HG03139 (cell line): ENCODE results near the gene OPRM1.
"Not testable (repeated sequence)": the region's sequence is repeated elsewhere in the genome, so short reads cannot be mapped to it uniquely, and the experiment has no call there.

ENCODE experiments used
- ATAC-seq: cut with Tn5 transposase; IDR thresholded peaks from one replicate; pipeline ENCODE4 v1.9.1; 2021; ENCODE audit not compliant: unreplicated experiment

The OPRM1 gene

DNA sequence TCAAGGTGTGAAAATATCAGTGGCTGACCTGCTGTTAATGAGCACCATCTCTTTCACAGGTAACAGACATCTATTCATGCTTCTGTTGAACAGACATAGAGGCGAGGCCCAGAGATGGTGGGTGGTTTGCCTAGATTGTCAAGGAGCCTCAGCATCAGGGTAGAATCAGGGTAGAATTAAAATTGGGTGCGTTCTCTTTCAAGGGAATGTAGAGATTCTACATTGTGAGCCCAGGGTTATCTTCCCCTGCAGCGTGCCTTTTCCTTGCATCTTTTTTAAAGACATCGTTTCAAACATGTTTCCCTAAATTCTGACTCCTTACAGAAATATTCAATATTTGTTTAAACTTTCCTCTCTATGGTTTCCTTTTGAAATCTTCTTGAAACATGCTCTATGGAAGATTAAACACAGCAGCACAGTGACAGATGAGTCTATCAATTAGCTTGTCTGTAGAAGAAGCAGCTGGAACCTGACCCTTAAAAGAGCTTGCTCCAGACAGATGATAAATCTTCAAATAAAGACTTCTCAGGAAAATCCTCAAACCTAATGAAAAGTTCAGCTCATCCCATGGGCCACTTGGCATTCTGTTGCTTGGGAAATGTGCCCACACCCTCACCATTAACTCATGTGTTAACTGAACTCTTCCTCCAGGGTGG is 197.7 kb downstream of the OPRM1 start:
- ATAC-seq, result no peak

DNA sequence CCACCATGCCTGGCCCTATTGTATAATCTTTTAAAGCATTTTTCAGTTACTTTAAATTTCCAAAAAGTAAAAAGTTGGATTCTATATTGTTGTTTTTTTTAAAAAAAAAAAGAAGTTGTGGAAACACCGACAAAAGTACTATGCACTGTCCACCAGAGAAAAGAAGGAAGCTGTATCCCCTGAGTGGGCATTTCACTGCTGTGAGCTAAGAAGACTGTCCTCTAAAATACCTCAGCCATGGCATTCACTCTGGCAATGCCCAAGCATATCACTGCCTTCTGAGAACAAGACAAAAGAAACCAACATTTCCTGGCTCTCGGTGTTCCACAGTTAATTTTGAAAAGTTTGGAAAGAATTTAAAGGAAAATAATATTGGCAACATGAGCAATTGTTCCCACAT is 199.8 kb downstream of the OPRM1 start:
- ATAC-seq, result no peak

DNA sequence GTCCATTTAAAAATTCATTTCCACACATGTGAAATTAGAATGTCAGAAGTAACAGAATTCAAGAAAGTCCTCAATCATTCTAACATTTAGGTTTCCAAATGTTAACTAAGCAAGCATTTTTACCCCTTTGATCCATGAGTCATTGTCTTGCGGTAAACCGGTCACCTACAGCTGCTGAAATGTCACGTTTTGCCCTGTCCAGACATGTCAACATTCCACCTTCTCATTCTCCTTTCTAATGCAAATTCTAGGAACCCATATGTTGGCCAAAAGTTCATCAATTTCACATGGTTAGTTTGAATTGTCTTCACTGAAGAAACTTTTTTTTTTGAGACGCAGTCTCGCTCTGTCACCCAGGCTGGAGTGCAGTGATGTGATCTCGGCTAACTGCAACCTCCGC is 200.4 kb downstream of the OPRM1 start:
- ATAC-seq, result no peak

DNA sequence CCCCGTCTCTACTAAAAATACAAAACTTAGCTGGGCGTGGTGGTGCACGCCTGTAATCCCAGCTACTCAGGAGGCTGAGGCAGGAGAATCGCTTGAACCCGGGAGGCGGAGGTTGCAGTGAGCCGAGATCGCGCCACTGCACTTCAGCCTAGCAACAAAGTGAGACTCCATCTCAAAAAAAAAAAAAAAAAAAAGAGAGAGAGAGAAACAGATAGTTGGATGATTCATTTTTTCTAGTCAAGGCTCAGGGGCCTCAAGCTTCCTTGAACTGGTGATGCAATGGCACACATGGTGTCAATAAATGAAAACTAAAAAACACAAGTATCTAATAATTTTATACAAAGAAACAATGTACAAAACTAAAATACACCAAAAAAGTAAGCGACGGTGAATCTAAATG is 202.0 kb downstream of the OPRM1 start:
- ATAC-seq, result not testable (repeated sequence)

DNA sequence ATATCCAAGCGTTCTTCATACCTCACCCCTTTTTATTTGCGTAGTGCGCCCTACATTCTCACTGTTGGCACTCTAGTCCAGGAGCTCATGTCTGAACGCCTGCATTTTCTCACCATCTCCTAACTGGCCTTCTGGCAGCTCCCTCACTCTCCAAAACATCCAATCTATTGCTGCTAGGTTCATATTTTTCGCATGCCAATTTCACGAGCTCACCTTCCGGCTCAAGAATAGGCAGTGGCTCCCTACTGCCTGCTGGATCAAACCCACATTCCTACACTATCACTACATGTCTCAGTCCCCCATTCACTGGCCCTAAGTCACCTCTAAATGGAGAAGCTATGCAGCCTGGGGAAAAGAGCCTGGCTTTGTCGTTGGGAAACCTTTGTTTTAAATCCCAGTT is 202.5 kb downstream of the OPRM1 start:
- no peak for ATAC-seq

DNA sequence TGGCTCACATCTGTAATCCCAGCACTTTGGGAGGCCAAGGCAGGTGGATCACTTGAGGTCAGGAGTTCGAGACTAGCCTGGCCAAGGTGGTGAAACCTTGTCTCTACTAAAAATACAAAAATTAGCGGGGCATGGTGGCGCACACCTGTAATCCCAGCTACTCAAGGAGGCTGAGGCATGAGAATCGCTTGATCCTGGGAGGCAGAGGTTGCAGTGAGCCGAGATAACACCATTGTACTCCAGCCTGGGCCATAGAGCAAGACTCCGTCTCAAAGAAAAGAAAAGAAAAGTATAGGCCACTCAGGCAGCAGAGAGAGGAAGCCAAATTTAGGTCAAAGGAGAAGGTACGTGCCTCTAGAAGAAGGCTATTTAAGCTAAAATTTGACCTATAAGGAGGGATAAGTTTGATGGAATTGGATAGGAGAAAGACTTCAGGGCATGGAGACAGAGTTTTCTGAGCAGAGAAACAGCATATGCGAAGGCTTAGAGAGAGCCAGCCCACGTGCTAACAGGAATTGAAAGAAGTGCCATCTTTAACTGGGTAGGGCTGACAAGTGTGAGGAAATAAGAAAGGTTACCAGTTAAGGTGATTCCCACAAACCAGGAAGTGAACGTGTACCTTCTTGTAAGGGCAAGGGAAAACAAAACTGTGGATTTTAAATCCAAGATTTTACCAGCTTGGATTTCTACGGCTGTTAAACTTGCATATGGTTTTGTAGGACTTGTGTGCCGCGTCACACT is 203.7 kb downstream of the OPRM1 start:
- ATAC-seq, result no peak

DNA sequence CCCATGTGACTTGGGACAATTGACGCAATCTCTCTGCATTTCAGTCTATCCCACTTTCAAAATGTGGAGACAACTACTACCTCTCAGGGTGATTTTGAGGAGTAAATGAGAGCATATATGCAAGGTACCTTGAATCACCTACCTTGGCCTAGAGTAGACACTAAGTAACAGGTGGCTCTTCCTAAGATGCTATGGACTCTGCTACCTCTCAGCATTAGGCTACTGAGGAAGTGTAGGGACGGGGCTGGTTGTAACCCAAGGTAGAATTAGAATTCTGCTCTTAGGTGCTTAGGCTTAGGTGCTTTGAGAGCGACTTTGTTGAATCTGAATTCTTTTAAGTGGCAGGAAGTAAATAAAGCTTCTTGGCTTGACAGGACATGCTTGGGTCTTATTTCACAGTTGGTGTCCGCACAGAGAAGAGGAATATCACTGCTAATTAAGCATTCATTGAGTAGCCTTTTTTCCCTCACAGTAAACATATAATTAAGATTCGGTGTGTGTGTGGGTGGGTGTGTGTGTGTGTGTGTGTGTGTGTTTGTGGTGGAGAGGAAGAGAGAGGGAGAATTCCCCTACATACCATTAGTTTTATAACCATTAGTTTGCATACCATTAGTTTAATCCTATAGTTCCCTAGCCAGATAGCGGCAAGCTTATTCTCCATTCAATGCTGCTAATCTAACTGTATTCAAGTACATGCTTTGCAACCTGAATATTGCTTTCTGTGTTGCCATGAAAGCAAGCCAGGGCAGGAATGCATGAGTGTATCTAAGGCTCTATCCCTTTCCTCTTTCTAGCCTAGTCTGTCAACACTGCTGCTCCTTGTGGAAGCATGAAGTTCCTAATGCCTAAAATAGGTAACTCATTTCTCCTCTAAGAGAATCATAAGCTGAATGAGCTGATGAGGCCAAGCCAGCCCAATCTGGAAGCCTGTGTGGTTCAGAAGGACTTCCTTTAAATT is 205.0 kb downstream of the OPRM1 start:
- ATAC-seq, result no peak

DNA sequence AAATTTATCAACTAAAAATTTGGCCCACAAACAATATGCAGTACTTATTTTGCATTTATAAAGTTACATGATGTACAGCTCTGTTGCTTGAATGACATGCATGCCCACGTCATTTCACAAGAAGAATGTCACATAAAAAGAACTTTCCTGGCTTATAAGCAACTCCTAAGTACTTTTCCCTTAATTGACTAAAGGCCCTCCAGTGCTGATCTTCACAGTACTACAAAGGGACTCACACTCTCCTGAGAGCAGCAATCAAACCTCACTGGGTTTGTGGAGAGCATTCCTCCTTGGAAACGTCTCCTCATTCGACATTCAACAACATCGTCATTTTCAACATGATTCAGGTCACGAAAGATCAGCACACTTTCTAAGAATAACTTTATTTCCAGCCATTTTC is 206.5 kb downstream of the OPRM1 start:
- no peak for ATAC-seq

DNA sequence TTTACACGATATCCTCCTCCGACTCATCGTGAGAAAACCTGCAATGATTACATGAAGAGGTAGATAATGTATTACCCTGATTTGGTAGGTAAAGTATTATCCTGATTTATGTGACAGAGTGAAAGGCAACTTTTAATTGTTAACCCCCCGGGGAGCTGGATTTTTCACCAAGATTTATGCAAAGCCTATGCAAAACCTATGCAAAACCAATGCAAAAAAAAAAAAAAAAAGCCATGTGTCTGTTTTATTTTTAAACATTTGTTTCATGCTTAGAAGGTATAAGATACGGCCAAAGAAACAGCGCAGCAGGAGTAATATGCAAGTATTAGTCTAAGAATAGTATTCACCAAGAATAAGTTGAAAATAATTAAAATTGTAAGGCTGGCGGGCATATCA is 207.7 kb downstream of the OPRM1 start:
- no peak for ATAC-seq

DNA sequence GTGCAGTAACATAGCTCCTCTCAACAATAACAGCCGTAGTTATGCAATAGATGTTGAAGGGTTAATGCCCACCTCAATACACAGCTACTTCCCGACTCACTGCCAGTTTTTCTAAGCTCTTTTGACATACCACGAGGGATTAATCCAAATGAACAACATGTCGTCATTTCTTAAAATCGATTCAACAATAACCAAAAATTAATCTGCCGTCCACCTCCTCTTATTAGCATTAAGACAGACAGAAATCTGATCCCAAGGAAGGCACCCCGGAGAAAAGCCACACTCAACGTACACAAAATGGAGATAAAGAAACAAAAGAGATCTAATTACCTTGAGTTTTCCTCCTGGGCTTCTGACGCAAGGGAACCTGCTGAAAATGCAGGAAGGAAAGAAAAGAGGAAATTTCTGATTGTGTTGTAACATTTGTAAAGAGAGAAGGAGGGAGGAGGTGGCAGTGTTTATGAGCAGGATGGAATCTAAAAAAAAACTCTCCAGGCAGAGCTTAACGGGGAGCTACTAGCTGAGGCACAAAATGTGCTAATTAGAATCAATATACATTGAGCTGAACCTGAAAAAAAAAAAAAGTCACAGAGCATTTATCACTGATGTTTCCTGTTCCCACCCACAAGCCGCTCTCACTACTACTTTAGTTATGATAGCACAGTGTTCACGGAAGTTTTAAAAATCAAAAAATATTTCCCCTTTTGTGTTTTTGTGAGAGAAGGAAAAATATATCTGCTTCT is 208.2 kb downstream of the OPRM1 start:
- peak; percentile 27 for ATAC-seq

DNA sequence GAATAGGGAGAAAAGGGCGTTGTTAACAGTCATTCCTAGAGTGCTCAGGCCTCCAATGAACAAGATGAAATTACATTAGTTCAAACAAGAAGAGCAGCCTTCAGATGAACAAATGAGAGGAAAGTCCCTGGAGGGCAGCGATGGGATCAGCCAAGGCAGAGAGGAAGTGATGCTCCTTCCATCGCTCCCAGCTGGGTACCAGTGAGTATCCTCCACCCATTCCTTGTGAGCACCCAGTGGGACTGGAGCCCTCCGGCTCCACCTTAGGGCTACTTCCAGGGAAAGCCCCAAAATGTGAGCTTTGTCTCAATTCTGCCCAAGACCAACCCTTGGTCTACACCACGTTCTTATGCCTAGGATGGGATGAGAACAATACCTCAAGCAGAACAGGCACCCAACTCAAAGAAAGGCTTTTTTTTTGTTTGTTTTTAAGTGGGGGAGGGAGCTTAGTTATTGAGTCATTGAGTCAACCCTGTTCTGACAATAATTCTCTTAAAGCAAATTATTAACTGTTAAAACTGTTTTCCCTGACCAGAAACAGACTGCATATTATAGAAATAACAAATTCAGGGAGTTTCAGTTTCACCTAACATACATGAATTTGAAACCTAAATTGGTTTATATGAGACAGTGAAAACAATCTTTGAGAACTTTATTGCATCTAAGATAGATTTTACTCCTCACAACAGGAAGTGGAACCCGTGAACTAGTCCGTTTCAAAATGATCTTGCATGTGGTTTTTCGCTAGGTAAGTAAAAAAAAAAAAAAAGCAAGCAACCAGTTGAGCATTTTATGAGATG is 210.7 kb downstream of the OPRM1 start:
- peak; percentile 59 for ATAC-seq

DNA sequence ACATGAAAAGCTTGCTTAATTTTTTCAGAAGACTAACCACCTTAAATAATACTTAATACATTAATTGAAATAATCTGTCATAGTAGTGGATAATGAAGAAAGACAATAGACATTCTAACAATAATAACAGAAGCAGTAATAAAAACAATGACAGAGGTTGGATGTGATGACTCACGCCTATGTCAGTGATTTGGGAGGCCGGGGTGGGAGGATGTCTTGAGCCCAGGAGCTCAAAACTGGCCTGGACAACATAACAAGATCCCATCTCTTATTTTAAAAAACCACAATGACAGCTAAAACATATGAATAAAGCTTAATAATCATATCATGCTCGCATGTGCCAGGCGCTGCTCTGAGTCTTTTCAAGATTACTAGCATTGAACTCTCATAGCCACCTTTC is 212.1 kb downstream of the OPRM1 start:
- ATAC-seq, result no peak

DNA sequence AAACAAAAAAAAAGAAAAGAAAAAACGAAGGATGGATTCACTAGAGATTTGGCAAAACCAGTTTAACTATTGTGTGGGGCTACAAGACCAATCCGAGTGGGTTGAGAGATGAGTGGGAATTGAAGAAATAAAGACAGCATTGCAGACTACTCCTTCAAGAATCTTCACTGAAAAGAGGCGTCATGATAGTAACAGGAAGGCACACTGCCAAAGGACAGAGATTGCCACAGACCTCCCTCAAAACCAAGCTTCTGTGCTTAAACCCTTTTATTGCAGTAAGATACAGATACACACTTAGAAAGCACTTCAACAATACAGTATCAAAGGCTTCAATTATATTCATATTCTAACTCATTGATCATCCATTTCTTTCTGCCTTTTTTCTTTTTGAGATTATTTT is 213.6 kb downstream of the OPRM1 start:
- ATAC-seq, result no peak

DNA sequence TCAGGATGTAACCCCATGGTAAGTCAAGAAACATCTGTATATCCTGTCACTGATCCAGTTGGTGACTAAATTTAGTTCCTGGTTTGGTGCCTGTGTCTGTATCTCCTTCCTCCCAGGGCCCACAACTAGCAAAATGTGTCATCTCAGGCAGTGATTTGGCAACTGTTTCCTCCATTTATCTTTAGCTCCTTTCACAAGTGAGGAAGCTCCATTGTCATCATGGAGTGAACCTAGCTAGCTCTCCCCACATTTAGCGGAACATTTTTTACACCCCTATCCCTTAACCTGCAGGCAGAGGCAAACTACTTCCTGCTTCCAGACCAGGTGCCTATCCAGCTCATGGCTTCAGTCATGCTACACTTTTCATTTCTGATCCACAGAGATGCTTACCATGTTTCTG is 218.0 kb downstream of the OPRM1 start:
- no peak for ATAC-seq

DNA sequence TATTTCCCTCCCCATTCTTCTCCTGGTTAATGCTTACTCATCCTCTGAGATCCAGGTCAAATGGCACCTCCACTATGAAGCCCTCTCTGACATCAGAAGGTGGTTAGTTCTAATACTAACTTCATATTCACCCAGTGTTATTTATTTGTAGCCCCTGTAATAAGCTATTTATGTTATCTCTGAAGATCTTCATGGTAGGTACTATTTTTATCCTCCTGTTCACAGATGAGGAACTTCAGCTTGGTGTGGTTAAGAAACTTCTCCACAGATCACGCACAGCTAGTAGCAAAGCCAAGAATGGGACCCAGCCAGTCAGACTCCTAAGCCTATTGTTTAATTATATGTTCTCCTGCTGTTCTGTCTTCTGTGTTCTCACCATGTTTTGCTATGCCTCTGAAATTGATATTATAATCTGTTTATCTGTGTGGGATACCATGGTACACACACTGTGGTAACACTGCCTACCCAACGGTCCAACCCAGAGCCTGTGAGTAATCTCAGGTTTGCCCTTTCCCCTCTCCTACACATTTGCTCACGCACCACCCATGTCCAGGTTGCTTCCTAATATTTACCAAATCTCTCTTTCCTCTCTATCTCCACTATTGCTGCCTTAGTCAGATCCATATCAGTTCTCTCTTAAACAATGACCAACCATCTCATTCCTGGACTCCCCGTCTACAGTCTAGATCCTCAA is 219.2 kb downstream of the OPRM1 start:
- peak; percentile 74 for ATAC-seq

DNA sequence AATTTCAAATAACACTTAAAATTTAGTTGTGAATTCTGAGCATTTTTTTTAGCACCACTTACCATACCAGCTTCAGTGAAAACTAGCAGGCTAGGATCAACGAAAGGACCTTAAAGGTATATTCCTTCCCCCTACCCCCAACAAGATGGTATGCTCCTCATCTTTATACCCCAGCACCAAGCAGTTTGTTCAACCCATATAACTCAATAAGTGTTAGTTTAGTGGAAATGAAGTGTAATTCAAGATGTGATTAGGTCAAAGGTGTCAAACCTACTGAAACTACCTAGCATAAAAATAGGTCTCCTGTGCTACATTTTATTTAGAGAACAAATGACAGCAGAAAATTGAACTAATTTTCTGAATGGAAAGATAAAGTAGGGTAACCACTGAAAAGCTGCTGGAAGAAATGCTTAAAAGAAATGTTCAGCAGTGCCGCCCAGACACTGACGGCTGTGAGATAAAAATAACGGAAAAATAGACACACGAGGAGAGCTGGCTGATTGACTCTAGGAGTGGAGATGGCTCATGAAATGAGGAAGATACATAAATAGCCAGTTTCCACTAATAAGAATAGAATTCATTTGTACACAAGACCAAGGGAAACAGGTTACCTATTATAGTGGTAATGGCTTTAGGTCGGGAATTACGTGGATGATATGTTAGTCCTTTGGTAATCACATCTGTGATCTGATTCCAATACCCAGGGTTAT is 222.8 kb downstream of the OPRM1 start:
- ATAC-seq, result no peak

DNA sequence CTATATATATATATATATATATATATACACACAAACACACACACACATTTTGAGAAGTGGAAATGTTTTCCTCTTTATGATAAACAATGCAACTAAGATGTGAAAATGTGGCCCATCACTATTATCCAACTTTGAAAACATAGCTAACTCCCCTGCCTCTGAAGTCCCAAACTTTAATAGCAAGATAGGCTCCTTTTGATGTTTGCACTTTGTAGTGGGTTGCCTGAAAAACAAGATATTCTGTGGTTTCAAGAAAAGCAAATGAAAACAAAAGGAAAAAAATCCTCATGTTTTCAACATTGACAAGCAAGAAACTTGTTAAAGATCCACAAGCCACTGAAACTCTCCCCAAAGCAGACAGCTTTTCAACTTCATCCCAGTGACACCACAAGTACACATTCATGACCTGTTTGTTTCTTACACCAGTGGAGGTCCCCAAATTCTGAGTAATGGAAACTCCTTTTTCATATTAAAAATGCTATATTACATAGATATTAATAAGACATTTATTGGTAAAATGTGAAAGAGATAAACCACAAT is 227.6 kb downstream of the OPRM1 start:
- ATAC-seq, result no peak

DNA sequence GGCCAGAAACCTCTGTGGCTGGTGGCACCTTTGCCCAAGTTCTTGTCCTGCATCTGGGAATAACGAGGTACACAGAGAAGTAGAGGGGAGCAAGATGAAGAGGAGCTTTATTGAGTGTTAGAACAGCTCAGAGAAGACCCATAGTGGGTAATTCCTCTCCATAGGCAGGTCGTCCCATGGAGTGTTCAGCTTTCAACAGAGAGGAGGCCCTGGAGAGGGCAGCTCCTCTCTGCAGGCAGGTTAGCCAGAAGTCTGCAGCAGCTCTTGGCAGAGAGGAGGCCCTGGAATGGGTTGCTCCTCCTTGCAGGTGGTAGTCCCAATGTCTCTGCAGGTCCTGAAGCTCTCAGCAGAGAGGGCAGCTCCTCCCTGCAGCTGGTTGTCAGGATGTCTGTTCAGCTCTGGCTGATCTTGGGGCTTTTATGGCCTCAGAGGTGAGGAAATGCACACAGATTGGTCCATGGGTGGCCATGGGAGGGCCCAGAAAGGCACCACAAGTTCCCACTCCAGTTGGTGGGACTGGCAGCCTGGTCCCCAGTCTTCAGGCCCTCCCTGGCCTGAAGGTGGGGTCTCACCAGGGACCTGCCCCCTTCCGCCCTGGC is 228.6 kb downstream of the OPRM1 start:
- peak; percentile 56 for ATAC-seq
